GM19238 (cell line): ENCODE results near the gene CDH15.

Experiments used
- DNase-seq: peaks from one replicate; pipeline ENCODE4 v3.0.0; 2011; ENCODE audit warnings: low spot score; ENCODE audit not compliant: insufficient read length

CDH15 gene, protein sequence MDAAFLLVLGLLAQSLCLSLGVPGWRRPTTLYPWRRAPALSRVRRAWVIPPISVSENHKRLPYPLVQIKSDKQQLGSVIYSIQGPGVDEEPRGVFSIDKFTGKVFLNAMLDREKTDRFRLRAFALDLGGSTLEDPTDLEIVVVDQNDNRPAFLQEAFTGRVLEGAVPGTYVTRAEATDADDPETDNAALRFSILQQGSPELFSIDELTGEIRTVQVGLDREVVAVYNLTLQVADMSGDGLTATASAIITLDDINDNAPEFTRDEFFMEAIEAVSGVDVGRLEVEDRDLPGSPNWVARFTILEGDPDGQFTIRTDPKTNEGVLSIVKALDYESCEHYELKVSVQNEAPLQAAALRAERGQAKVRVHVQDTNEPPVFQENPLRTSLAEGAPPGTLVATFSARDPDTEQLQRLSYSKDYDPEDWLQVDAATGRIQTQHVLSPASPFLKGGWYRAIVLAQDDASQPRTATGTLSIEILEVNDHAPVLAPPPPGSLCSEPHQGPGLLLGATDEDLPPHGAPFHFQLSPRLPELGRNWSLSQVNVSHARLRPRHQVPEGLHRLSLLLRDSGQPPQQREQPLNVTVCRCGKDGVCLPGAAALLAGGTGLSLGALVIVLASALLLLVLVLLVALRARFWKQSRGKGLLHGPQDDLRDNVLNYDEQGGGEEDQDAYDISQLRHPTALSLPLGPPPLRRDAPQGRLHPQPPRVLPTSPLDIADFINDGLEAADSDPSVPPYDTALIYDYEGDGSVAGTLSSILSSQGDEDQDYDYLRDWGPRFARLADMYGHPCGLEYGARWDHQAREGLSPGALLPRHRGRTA

DNA sequence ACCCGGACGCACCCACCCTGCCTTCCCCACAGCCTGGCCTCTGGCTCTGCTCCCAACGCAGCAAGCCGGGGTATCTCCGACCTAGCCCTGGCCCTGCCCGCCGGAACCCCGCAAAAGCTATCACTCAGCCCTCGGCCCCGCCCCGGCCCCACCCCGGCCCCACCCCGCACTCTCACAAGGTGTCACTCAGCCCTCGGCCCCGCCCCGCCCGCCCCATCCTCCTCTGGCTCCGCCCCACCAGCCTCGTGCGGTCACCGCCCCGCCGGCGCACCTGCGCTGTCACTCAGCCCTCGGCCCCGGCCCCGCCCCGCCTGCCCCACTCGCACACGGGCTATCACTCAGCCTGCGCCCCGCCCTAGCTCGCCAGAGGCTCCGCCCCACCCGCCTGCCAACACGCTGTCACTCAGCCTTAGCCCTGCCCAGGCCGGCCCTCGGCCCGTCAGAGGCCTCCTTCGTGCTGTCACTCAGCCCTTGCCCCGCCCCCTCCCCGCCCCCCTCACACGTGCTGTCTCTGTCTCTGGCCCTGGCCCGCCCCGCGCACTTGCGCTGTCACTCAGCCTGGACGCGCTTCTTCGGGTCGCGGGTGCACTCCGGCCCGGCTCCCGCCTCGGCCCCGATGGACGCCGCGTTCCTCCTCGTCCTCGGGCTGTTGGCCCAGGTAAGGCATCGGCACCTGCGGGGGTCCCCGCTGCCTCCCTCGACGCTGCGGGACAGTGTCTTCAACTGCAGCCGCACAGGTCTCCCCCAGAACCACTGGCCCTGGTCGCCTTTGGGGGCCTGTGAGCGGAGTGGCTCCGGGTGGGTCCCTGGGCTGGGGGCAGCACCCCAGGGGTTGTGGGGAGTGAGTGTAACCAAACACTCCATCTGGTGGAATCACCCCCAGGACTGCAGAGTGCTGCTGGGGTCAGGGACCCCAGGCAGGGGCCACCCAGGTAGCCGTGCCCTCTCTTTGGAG, at the start of gene CDH15:
CDH15 (plus strand) TSS at position 533 of the 955 bp plus-strand sequence; CDS start at position 617, 84 bp downstream.
- DNase-seq, result peak; percentile 98

DNA sequence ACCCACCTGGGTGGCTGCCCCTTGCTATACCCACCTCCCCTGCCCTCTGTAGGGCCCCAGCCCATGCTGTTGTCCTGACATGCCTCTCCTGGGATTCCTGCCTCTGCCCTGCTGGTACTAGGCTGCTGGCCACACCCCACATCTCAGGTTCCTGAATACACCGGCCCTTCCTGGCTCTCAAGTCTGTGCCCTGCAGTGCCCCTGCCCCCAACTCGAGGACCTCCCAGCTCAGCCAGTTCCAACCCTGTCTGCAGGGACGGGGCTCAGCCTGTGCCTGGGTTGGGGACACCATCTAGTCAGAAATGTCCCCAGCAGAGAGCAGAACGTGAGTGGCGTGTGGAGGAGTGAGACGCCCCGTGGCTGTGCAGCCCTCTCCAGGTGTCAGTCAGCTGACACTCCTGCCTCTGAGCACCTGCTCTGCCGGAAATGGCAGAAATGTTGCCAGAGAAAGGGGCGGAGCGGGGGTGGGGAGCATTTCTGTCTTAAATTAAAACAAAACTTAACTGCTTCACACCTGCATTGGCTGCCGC, 49.2 kb upstream of the CDH15 start:
- DNase-seq, result peak; percentile 46

DNA sequence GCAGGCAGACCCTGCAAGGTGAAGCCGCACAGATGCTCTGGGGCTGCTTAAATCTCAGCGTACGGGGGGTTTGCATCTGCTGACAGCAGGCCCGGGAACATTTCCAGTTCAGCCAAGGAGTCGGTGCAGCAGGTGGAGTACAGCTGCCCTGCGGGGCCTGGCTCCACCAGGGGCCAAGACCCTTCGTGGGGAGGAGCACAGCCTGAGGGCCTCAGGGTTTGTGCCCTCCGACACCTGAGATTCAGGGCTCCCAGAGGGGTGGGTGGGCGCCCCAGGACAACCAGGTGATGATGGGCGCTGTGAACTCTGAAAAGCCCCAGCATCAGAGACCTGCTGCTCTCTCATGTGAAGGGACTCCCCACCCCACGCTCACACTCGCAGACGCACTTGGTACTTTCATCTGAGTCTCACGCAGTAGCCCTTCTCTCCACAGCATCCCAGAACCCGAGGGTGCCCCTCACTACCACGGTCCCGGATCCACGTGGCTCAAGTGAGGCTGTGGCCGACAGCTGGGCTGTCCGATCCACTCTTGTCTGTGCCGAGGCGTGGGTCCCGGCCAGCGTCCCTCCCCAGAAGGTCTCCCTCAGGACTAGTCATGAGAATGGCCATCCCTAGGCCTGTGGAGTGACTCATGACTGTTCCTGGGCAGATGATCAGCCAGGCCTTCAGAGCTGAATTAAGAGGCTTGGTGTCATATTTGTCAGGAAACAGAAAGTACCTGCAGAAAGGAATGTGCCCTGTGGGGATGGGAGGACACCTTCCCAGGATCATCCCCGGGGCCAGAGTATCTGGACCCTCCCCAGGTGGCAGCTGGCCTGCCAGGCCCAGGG, 48.3 kb upstream of the CDH15 start:
- no peak for DNase-seq

DNA sequence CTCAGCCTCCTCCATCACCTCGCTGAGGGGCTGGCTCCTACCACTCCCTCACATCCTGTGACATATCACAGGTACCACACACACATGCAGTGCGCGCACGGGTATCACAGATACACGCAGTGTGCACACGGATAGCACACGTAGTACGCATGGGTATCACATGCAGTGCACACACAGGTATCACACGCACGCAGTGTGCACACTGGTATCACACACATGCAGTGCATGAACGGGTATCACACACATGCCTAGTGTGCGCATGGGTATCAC, 47.8 kb upstream of the CDH15 start:
- DNase-seq, result no peak

DNA sequence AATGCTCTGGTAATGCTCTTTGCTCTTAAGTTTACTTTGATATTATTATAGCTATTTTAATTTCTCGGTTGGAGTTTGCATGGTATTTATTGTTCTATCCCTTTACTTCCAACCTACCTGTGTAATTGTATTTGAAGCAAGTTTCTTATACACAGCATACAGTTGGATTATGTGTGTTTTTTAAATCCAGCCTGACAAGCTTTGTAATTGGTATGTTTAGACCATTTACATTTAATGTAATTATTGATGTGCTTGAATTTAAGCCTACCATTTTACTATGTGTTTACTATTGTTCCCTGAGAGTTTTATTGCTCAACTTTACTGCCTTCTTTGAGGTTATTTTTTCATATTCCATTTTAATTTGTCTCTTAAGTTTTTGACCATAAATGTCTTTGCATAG, 42.2 kb upstream of the CDH15 start:
- DNase-seq, result no peak

DNA sequence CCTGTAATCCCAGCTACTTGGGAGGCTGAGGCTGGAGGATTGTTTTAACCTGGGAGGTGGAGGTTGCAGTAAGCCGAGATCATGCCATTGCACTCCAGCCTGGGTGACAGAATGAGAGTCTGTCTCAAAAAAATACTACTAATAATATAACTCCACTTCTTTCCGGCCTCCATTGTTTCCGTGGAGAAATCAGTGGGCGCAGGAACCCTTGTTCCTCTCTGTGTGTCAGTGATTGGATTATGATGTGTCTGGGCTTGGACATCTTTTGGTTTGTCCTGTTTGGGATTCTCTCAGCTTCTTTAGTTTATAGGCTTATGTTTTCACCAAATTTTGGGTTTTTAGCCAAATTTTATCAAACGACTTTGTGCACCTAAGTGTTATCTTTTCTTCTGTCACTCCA, 41.1 kb upstream of the CDH15 start:
- no peak for DNase-seq

DNA sequence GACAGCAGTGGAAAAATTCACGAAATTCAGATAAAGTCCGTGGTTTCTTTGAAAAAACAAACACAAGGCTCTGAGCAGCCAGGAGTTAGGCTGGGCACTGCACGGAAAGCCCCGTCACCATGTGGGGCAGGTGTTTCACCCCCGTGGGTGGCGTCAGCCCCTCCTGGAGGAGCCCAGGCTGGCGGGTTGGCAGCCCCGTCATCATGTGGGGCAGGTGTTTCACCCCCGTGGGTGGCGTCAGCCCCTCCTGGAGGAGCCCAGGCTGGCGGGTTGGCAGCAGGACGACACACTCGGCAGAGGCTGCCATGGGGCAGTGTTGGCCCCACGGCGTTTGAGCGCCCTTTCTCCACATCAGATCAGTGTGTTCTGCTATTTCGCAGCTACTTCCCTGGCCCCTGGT, 39.8 kb upstream of the CDH15 start:
- no peak for DNase-seq

DNA sequence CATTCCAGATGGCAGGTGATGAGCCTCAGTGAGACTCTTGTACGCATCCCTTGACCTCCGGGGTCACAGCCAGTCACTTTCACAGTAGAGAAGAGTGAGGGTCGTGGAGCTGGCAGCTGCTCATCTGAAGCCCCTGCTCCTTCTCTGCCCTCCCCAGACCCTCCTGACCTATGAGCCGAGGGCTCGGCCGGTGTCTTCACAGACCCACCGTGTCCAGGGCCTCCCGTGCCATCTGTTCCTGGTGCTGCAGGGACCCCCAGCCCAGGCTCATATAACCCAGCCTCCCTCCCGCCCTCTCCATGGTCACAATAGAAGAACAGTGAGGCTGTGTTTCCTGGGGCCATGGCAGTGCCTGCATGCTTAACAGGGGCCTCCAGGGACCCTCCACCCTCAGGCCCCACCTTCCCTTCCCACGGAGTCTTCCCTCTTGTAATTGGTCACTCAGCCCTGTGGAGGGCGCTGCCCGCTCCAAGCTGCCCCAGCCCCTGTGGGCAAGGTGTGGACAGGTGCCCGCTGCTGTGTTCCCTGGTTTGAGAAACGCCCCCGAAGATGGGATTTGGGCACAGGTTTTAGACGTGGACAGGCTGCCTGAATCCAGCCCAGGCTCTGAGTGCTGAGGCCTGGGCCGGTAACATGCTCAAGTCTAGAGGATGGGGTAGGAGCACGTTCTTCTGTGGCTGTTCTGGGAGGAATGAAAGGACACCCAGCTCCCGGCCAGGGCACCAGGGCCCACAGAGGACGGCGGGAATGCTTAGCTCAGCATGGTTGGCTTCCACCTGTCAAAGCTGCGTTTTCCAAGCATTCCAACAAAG, 39.1 kb upstream of the CDH15 start:
- no peak for DNase-seq

DNA sequence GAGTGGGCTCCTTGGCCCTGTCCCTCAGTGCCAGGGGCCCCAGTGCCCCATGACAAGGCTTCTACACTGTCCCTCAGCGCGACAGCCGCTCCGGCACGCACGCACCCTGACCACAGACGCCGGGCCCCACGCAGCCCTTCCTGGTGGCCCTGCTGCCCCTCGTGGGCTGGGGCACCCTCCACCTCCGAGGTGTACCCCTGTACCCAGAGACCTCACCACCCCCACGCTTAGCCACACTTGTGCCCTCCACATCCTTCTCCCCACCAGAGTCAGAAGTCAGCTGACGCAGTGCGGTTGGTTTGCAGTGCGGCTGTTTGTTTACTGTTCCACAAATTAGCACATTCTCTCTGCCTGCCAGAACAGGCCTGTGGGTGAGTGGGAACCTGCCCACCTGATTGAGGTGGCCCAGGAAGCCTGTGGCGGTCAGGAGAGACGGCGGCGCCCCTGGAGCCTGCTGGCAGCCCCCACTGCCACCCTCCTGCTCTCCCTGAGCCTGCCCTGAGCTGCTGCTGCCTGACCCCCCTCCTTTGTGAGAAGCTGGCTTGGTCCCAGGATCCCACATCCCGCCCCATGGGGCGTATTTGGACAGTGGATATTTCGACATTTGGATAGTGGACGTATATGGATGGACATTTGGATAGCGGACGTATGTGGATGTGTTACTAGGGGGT, 38.0 kb upstream of the CDH15 start:
- no peak for DNase-seq

DNA sequence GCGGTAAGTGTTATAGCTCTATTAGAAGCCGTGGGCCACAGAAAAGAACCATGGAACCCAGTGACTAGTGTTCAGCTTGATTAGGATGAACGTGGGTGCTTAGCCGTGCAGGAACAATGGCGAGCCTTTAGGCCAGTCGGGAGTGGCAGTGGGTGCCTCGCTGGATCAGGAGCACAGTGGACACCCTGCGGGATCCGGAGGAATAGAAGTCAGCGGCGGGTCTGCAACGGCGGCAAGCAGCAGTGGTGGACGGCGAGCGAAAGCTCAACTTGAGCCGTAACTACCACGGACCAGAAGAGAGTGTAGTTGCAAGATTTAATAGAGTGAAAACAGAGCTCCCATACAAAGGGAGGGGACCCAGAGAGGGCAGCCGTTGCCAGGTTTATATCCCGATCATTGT, 37.3 kb upstream of the CDH15 start:
- no peak for DNase-seq

DNA sequence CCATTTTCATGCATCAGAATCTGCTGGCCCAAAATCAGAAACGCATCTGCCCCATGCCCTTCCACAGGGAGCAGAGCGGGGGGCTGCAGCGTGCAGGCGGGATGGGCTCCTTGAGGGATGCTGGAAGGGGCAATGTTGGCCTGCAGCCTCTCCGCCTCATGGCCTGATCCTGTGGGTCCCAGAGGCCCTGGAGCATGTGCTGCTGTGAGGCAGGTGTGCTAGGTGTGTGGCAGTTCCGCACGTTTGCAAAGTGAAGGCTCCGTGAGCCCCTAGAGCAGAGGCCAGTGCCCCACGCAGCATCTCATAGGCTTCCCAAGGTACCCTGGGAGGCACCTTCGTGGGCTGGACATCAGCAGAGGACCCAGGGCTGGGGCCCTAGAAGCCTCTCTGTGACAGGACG, 36.4 kb upstream of the CDH15 start:
- DNase-seq, result no peak

DNA sequence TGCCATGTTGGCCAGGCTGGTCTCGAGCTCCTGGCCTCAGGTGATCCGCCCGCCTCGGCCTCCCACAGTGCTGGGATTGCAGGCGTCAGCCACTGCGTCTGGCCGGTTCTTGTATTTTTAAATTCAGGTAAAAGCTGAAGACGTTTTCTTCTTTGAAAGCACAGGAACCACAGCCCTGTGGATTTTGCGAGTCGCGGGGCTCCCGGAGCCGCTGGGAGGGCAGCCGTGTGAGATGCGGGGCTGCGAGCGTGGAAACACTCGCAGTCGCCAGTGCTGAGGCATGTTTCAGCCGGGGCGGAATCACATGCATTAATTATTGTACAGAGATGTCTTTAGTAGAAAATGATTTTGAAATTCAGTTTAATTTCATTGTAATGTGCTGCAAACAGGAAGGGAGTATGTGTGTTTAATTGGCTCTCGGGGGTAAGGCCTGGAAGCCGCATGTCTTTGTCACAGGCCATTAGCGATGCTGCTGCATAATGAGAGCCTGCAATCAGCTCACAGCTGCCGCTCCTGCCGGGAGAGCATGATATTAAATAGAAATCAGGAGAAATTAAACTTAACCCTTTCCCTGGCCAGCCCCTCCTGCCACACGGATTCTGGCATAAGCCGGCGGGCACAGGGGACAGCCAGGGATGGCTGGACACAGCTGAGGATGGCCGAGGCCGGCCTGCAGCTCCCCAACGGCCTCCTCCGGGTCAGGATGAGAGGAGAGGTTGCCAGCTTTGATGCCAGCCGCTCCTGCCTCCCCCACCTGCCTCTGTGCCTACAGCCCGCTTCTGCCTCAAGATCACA, 35.4 kb upstream of the CDH15 start:
- no peak for DNase-seq

DNA sequence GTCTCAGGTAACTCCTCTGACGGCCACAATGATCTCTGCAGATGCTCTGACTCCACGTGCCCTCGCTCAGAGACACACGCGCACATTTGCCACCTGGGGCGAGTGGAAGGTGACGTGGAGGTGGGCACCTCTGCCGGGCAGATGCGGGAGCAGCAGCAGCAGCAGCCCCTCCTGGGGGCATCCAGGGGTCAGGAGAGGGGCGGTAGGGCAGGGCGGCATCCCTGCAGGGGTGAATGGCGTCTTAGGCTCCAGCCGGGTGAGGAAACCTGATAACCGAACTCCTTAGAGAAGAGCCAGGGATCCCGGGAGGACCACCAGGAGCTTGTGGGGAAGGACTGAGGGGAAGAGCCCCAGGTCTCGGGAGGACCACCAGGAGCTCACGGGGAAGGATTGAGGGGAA, 34.6 kb upstream of the CDH15 start:
- DNase-seq, result no peak

DNA sequence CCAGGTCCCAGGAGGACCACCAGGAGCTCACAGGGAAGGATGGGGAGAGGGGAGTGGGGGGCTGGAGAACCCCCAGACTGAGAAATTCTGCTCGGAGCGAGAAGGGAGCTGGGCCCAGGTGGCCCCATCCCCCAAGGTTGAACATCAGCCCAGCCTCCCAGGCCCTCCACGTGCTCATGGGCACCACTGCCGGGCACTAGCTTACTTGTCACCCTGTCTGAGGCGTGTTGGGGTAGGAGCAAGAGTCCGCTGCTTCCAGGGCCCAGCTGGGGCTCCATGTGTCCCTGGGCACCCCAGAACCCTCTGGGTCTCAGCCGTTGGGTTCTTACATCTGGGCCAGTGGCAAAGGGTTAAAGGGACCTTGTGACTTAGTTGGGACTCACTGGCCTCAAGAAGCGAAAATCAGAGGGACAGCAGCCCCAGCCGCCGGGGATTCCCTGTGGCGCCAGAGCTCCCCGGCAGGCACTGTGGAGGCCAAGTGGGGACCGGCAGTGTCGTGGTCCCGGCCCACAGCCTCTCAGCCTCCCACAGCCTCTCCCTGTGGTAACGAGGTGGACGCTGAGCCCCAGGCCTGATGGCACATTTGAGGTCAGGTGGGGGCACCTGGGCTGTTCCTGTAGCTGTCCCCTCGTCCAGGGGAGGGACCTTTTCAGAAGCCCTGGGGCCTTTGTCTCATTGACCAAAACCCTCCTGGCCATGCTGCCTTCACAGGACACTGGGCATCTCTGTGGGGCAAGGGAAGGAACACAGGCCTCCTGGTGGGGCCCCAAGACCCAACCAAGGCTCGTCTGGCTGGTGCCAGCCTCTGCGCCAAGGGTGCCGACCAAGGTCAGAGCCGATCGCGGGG, 33.7 kb upstream of the CDH15 start:
- no peak for DNase-seq

DNA sequence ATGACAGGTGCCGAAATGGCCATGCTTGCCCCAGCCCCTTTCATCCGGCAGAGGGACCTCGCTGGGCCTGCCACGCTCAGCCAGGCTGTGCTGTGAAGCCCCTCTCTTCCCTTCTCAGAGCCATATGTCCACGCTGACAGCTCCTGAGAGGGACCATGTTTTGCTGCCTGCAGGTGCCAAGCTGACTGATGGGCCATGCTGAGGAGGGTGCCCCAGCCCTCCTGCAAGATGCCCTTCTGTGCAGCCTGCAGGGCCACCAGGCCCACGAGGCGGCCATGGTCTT, 33.1 kb upstream of the CDH15 start:
- no peak for DNase-seq

DNA sequence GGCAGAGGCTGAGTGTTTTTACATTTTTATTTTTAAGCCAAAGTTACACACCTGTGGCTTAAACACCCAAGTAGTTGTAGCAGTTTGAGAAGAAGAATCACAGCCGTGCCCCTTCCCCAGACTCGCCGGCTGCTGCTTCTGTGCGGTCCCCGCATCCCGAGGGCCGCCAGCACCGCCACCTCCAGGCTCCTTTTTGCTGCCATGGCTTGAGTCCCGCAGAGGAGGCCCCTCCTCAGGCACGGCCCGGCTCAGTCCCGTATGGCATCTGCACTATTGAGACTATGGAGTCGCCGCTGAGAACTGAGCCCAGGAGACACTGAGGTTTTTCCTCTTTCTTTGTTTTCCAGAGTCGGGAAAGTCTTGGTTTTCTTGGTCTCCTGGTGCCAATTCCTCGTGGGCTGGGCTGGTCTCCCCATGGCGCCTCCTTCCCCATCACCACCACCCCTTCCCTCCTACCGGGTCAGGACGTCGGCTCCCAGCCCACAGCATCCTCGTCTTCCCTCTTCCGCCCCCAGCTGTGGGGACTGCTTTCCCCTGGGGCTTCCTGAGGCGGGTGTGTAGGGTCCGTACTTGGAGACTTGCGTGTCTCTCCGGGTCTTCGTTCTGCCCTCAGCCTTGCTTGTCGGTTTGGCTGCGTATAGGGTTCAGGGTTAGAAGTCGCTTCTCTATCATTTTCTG, 32.6 kb upstream of the CDH15 start:
- DNase-seq, result no peak

DNA sequence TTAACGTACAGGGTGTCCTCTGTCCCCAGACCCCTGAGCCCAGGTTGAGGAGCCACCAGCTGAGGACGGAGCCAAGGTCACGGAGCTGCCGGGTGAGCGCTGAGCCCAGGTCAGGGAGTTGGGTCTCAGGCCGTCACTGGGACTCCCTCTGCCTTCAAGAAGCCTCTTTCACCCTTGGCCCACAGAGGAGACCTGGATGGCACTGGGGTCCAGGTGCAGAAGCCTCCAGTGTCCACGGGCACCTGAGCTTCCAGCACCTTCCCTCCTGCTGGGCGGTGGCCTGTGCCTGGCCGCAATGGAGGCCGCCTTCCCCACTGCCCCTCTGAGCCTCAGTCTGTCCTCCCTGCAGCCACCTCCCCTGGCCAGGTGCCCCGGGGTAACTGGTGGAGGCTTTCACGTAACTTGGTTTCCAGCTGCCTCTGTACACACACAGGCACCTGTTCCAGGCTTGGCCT, 31.6 kb upstream of the CDH15 start:
- DNase-seq, result no peak
